GM12874 (cell line): Measurements from ENCODE around the gene TRERF1.

Source experiments
- TF ChIP-seq, protein P1 (sequence below): IDR thresholded peaks from 2 replicates; pipeline ENCODE4 v1.5.1; 2011; ENCODE audit warnings: low read depth, mild to moderate bottlenecking, control low read depth, low read length, moderate library complexity; ENCODE audit not compliant: insufficient read depth

The TRERF1 gene

DNA sequence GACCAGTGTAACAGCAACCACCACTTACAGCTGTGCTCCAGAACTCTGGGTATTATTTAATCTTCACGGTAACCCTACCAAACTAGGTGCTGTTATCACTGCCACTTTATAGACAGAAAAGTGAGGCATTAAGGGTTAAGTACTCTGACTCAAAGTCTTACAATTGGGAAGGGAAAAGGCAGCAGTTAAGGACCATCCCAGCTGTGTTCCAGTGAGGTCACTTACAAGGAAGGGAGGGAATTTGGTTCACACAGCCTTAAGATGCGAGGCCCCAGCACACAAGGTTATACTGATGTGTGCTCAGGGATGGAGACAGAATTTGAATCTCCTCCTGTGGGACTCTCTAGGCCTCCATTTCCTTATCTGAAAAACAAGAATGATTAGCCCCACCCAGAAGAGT, 46.7 kb downstream of the TRERF1 start:
- TF ChIP-seq, protein P1, sequence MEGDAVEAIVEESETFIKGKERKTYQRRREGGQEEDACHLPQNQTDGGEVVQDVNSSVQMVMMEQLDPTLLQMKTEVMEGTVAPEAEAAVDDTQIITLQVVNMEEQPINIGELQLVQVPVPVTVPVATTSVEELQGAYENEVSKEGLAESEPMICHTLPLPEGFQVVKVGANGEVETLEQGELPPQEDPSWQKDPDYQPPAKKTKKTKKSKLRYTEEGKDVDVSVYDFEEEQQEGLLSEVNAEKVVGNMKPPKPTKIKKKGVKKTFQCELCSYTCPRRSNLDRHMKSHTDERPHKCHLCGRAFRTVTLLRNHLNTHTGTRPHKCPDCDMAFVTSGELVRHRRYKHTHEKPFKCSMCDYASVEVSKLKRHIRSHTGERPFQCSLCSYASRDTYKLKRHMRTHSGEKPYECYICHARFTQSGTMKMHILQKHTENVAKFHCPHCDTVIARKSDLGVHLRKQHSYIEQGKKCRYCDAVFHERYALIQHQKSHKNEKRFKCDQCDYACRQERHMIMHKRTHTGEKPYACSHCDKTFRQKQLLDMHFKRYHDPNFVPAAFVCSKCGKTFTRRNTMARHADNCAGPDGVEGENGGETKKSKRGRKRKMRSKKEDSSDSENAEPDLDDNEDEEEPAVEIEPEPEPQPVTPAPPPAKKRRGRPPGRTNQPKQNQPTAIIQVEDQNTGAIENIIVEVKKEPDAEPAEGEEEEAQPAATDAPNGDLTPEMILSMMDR = no peak

DNA sequence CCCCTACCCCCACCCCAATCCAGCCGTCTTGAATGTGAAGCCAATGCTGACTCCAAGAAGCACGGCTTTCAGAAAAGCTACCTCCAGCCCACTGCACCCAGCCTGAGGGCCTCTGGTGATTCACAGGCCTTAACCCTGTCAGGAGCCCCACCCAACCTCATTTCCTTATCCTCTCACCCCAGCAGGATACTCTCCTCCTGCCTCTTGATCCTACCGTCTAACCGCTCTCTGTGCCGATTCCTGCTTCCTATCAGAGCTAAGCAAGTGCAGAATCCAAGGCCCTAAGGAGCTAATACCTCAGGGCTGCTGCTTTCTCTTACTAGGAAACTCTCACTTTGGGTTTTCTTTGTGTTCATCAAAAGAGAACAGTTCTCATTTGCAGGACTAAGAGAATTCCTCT, 47.2 kb downstream of the TRERF1 start:
- TF ChIP-seq, protein P1 = no peak

DNA sequence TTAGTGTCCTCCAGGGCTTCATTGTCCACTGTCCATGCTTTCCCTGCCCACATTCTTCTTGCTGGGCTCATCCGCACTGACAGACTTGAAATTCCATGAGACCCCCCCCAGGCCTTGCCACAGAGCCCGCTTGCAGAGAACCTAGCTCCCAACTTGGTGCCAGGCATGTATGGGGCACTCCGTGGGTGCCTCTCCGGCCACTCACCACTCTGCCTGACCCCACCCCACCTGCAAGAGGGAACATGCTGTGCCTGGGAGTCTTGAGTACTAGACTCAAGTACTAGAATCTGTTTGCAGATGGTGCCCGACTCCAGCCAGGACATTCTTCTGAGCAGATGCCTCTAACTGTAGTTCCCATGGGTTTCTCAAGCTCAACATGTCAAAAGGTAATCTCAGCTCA, 47.9 kb downstream of the TRERF1 start:
- TF ChIP-seq, protein P1 = no peak

DNA sequence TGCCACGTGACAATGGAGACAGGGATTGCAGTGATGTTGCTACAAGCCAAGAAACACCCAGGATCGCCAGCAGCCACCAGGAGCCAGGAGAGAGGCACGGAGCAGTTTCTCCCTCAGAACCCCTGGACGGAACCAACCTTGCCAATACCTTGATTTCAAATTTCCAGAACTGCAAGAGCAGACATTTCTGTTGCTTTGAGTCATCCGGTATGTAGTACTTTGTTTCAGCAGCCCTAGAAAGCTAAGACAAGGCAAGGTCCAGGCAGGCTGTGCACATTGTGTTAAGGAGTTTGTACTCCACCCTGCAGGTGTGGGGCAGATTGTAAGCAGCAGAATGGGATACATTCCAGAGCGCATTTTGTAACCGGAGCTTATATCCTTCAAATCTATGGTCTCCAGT, 48.3 kb downstream of the TRERF1 start:
- TF ChIP-seq, protein P1 = no peak

DNA sequence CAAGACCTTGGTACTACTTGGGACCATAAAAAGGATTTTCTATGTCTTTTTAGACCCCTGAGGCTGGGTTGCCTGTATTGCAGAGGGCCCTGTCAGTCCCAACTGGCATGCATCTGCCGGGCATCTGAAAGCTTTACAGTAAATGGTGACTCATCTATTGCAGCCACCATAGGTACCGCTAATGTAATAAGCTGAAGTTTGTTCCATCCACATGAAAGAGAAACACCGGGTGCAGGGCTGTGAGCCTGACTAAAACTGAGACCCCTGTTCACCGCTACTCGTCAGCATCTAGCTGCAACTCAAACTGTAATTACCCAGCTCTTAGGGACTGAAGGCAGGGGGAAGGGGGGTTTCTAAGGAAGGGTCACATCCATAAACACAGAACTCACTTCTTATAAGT, 49.5 kb downstream of the TRERF1 start:
- TF ChIP-seq, protein P1 = no peak

DNA sequence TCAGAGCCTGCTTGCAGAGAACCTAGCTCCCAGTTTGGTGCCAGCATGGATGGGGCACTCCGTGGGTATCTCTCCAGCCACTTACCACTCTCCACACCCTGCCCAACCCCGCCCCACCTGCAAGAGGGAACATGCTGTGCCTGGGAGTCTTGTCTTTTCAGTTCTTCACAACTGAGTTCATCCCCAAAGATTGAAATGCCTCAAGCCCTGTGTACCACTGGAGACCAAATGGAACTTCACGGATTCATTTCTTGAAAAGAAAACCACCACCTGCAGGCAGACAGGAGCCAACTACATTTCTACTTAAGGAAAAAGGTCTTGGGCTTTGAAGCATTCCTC, 50.1 kb downstream of the TRERF1 start:
- TF ChIP-seq, protein P1 = no peak

DNA sequence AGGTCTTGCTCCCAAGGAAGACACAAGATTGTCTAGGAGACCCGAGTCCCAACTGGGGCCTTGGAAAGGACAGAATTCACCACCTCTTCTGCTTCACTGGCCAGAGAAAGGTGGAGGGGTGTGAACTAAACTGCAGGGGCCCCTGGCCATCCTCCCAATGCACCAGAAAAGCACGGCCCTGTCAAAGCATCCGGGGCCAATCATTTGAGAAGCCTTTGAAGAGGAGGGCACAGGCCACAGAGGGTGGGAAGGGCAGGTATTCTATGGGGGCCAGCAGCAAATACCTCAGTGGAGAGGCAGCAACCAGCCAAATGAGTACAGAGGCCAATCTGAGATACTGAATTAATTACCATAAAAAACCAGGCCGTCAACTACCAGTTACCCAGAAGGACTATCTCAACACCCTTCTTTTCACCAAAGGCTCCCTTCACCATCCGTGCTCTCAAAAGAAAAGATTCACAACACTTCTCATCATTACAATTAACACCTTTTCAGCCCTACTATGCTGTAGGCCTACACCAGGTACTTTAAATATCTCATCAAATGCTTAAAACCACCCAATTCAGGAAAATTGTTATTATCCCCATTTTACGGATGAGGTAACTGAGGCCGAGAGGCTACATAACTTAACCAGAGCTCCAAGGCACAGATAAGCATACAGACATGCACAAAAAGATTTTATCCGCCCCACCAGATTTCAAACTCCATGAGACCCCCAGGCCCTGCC, 50.7 kb downstream of the TRERF1 start:
- TF ChIP-seq, protein P1 = no peak
